HL-60 (cell line): Measurements from ENCODE around the gene PARP14.
A peak's percentile ranks its signal among the peaks of the same experiment; 100 is the strongest.

ENCODE experiments used
- DNase-seq, 2 experiments: peaks; one replicate each; pipeline ENCODE4 v3.0.0-alpha.2; 2010 to 2020; ENCODE audit warnings: low read depth in 1 of 2, low spot score in 1 of 2
- H3K27ac ChIP-seq: fragments of 250-450 bp; sonication (Bioruptor Pico); replicated peaks from 2 replicates; pipeline ENCODE4 v1.5.1; 2020; ENCODE audit warnings: mild to moderate bottlenecking, moderate library complexity
- H3K27me3 ChIP-seq: fragments of 250-450 bp; sonication (Bioruptor Pico); 2 replicates; pipeline ENCODE4 v1.5.1; 2021; ENCODE audit warnings: mild to moderate bottlenecking, moderate library complexity; ENCODE audit not compliant: insufficient read depth, poor library complexity, severe bottlenecking
- H3K4me3 ChIP-seq: replicated peaks from 2 replicates; pipeline ENCODE4 v1.5.1; 2011; ENCODE audit warnings: mild to moderate bottlenecking, control low read depth, low read length; ENCODE audit not compliant: insufficient read depth
- GABPA ChIP-seq: IDR thresholded peaks from 2 replicates; pipeline ENCODE4 v1.6.1; 2012; ENCODE audit warnings: low read depth
- POLR2AphosphoS5 ChIP-seq: IDR thresholded peaks from 2 replicates; pipeline ENCODE4 v1.6.1; 2012; ENCODE audit warnings: low read depth
- SPI1 ChIP-seq: IDR thresholded peaks from 2 replicates; pipeline ENCODE4 v1.6.1; 2012; ENCODE audit warnings: low read depth, mild to moderate bottlenecking, borderline replicate concordance
- TF ChIP-seq, protein P1 (sequence below): IDR thresholded peaks from one replicate; pipeline ENCODE4 v1.5.1; 2011; ENCODE audit warnings: low read length, control low read depth, inconsistent platforms; ENCODE audit not compliant: insufficient read depth
- TF ChIP-seq, protein P2 (sequence below): IDR thresholded peaks from 2 replicates; pipeline ENCODE4 v1.6.1; 2012; ENCODE audit warnings: low read depth; ENCODE audit not compliant: insufficient replicate concordance

The PARP14 gene

DNA sequence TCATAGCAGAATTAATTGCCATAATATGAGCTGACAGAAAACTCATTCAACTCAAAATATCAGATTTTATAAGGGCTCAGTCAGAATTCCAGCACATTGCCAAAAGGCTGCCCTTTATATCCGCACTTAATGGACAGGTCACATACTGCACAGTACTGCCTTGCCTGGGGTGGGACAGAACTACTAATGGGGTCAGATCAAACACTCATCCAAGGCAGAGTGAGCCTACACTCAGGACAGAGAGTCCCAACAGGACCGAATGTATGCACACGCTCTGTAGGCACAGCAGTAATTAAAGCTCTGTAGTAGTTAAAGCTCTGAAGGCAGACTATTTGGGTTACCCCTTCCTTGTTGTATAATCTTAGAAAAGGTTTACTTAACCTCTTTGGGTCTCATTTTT, 85.8 kb downstream of the PARP14 start:
- Histone ChIP-seq H3K27me3 (no peaks in the 10 kb centered on the region), H3K27ac (peak overlapping the region; percentile 97), H3K4me3 (no peak overlapping the region)
- TF ChIP-seq GABPA = no peak
- TF ChIP-seq, protein P1, sequence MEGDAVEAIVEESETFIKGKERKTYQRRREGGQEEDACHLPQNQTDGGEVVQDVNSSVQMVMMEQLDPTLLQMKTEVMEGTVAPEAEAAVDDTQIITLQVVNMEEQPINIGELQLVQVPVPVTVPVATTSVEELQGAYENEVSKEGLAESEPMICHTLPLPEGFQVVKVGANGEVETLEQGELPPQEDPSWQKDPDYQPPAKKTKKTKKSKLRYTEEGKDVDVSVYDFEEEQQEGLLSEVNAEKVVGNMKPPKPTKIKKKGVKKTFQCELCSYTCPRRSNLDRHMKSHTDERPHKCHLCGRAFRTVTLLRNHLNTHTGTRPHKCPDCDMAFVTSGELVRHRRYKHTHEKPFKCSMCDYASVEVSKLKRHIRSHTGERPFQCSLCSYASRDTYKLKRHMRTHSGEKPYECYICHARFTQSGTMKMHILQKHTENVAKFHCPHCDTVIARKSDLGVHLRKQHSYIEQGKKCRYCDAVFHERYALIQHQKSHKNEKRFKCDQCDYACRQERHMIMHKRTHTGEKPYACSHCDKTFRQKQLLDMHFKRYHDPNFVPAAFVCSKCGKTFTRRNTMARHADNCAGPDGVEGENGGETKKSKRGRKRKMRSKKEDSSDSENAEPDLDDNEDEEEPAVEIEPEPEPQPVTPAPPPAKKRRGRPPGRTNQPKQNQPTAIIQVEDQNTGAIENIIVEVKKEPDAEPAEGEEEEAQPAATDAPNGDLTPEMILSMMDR = no peak
- TF ChIP-seq POLR2AphosphoS5 = no peak
- TF ChIP-seq, protein P2, sequence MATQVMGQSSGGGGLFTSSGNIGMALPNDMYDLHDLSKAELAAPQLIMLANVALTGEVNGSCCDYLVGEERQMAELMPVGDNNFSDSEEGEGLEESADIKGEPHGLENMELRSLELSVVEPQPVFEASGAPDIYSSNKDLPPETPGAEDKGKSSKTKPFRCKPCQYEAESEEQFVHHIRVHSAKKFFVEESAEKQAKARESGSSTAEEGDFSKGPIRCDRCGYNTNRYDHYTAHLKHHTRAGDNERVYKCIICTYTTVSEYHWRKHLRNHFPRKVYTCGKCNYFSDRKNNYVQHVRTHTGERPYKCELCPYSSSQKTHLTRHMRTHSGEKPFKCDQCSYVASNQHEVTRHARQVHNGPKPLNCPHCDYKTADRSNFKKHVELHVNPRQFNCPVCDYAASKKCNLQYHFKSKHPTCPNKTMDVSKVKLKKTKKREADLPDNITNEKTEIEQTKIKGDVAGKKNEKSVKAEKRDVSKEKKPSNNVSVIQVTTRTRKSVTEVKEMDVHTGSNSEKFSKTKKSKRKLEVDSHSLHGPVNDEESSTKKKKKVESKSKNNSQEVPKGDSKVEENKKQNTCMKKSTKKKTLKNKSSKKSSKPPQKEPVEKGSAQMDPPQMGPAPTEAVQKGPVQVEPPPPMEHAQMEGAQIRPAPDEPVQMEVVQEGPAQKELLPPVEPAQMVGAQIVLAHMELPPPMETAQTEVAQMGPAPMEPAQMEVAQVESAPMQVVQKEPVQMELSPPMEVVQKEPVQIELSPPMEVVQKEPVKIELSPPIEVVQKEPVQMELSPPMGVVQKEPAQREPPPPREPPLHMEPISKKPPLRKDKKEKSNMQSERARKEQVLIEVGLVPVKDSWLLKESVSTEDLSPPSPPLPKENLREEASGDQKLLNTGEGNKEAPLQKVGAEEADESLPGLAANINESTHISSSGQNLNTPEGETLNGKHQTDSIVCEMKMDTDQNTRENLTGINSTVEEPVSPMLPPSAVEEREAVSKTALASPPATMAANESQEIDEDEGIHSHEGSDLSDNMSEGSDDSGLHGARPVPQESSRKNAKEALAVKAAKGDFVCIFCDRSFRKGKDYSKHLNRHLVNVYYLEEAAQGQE = no peak
- TF ChIP-seq SPI1 = no peak
- DNase-seq = no peak

DNA sequence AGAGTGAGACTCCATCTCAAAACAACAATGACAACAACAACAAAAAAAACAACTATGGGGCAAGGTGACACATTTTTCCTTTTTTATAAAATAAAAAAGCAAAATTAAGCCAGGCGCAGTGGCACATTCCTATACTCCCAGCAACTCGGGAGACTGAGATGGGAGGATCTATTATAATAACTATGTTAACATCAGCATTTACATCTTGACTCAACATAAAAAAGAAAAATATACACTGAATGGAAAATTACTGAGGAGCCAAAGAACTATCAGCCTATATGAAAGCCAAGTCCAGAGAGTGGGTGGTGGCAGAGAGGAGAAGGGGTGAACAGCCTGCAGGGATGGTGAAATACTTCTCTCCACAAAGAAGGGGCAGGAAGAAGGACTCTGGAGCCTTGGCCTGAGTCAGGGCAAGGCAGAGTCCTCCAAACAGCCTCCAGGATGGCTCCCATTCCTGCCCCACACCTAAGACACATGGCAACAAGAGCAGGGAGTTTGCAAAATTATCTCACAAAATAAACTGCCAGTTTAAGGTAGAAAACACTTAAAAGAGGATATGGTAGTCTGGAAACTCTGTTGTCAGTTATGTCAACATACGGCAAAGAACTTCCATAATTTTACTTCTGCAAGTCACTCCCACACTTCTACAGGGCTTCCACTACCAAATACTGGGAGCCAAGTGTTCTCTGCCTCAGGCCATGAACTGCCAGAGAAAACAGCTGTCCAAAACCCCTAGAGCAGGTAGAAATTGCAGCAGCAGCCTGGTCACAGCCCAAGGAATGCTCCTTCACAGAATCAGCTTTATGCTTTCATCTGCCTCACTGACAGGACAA, 87.1 kb downstream of the PARP14 start:
- no peak overlapping the region for H3K4me3 ChIP-seq
- no peak for TF ChIP-seq GABPA
- TF ChIP-seq, protein P2 = no peak
- TF ChIP-seq SPI1 = peak; percentile 64; the same call in 1 of the 2 replicates
- peak; percentile 75 for TF ChIP-seq POLR2AphosphoS5
- TF ChIP-seq, protein P1 = no peak
- DNase-seq = peak; percentile 61 to 81
- peak overlapping the region; percentile 97 for H3K27ac ChIP-seq
- no peaks in the 10 kb centered on the region for H3K27me3 ChIP-seq

DNA sequence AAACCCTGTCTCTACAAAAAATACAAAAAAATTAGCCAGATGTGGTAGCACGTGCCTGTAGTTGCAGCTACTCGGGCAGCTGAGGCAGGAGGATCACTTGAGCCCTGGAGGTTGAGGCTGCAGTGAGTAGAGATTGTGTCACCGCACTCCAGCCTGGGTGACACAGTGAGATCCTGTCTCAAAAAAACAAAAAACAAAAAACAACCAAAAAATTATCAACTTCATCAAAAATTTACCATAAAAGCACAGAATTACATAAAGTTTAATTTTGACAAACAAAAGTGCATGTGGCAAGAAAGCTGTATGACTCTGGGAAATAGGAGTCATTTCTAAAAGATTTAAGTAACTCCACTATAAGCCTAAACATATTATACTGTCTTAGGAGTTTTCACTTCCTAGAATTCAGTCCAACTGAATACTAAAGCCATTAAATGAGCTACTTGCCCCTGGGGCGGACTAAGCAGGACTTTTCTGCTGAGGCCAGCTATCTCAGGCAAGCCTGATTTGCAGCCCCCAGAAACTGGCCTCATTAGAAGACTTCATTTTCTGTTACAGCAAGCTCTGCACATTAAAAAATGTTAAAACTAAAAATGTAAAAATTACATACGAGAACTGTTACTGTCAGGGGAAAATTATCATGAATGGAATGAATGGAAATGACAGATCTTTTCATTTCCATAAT, 90.0 kb downstream of the PARP14 start:
- peak overlapping the region; percentile 97 for H3K27ac ChIP-seq
- DNase-seq = no peak
- no peak for TF ChIP-seq GABPA
- no peak for TF ChIP-seq SPI1
- TF ChIP-seq, protein P2 = no peak
- TF ChIP-seq, protein P1 = no peak
- TF ChIP-seq POLR2AphosphoS5 = no peak
- H3K27me3 ChIP-seq = no peaks in the 10 kb centered on the region
- no peak overlapping the region for H3K4me3 ChIP-seq
